Measurements from ENCODE around the gene AQP6. TPM values are rescaled to one million over a fixed set of nuclear protein-coding genes. Genes with fewer than 3 reads are reported as not detected.
A peak's percentile ranks its signal among the peaks of the same experiment; 100 is the strongest.

AQP6 gene
- total and polyA plus RNA-seq, 2 donors (not counting 1 experiment from before 2014, with no cell fraction given): 0.17 TPM; not detected in 1

GRCh38 chr12:49998453-49998852 is 25.7 kb downstream of the AQP6 start:
- no peak for DNase-seq (ENCODE audit: low read depth in 2 of 2)
- Histone ChIP-seq H3K4me1 (ENCODE audit: control insufficient read depth, extremely low read depth, insufficient read depth, low read length) (no peaks in the 10 kb centered on the region), H4K20me1 (ENCODE audit: control insufficient read depth, extremely low read depth, insufficient read depth, low read length) (no peaks in the 10 kb centered on the region), H3K27ac (ENCODE audit: insufficient read depth, low read length) (no peak overlapping the region), H2AFZ (ENCODE audit: low read length) (no peak overlapping the region), H3K9ac (ENCODE audit: insufficient read depth, low read length) (no peak overlapping the region), H3K4me3 (replicated peaks in 1 of 4; ENCODE audit: control extremely low read depth in 1 of 4, insufficient read depth in 1 of 4, low read depth in 3 of 4, low read length in 4 of 4) (no peak overlapping the region), H3K9me3 (ENCODE audit: control insufficient read depth, insufficient read depth, low read depth, low read length) (no peaks in the 10 kb centered on the region), H3K4me2 (ENCODE audit: extremely low read depth, insufficient read depth, low read length) (no peak overlapping the region), H3K27me3 (ENCODE audit: control insufficient read depth, insufficient read depth, low read length) (no peaks in the 10 kb centered on the region), H3K79me2 (ENCODE audit: control insufficient read depth, insufficient read depth, low read length) (no peaks in the 10 kb centered on the region), H3K36me3 (ENCODE audit: control insufficient read depth, insufficient read depth, low read length) (peaks cover 7% of the 10 kb centered on the region)
- no peak for TF ChIP-seq EZH2 (IDR thresholded peaks at IDR 0.05; ENCODE audit: low read length, missing control alignments)
- TF ChIP-seq CTCF (conservative IDR thresholded peaks at IDR 0.05 in 1 of 2, IDR thresholded peaks at IDR 0.05 in 1 of 2; ENCODE audit: low read depth in 1 of 2, low read length in 2 of 2): no peak

GRCh38 chr12:50003595-50003994 is 30.8 kb downstream of the AQP6 start:
- Histone ChIP-seq H3K9ac (ENCODE audit: insufficient read depth, low read length) (no peak overlapping the region), H3K36me3 (ENCODE audit: control insufficient read depth, insufficient read depth, low read length) (peaks cover 7% of the 10 kb centered on the region), H3K27ac (ENCODE audit: insufficient read depth, low read length) (no peak overlapping the region), H4K20me1 (ENCODE audit: control insufficient read depth, extremely low read depth, insufficient read depth, low read length) (no peaks in the 10 kb centered on the region), H3K4me3 (replicated peaks in 1 of 4; ENCODE audit: control extremely low read depth in 1 of 4, insufficient read depth in 1 of 4, low read depth in 3 of 4, low read length in 4 of 4) (no peak overlapping the region), H3K4me2 (ENCODE audit: extremely low read depth, insufficient read depth, low read length) (no peak overlapping the region), H3K79me2 (ENCODE audit: control insufficient read depth, insufficient read depth, low read length) (peaks cover 31% of the 10 kb centered on the region), H2AFZ (ENCODE audit: low read length) (no peak overlapping the region), H3K4me1 (ENCODE audit: control insufficient read depth, extremely low read depth, insufficient read depth, low read length) (peaks cover 3% of the 10 kb centered on the region), H3K27me3 (ENCODE audit: control insufficient read depth, insufficient read depth, low read length) (no peaks in the 10 kb centered on the region), H3K9me3 (ENCODE audit: control insufficient read depth, insufficient read depth, low read depth, low read length) (no peaks in the 10 kb centered on the region)
- TF ChIP-seq CTCF (conservative IDR thresholded peaks at IDR 0.05 in 1 of 2, IDR thresholded peaks at IDR 0.05 in 1 of 2; ENCODE audit: low read depth in 1 of 2, low read length in 2 of 2) (no peak), EZH2 (IDR thresholded peaks at IDR 0.05; ENCODE audit: low read length, missing control alignments) (no peak)
- DNase-seq (ENCODE audit: low read depth in 2 of 2): peak in 1 of 2 donors; percentile 51

GRCh38 chr12:50004696-50005095 is 31.9 kb downstream of the AQP6 start:
- Histone ChIP-seq H3K4me2 (ENCODE audit: extremely low read depth, insufficient read depth, low read length) (no peak overlapping the region), H3K79me2 (ENCODE audit: control insufficient read depth, insufficient read depth, low read length) (peaks cover 41% of the 10 kb centered on the region), H3K9ac (ENCODE audit: insufficient read depth, low read length) (no peak overlapping the region), H3K9me3 (ENCODE audit: control insufficient read depth, insufficient read depth, low read depth, low read length) (no peaks in the 10 kb centered on the region), H3K4me1 (ENCODE audit: control insufficient read depth, extremely low read depth, insufficient read depth, low read length) (peaks cover 3% of the 10 kb centered on the region), H3K27me3 (ENCODE audit: control insufficient read depth, insufficient read depth, low read length) (no peaks in the 10 kb centered on the region), H2AFZ (ENCODE audit: low read length) (no peak overlapping the region), H4K20me1 (ENCODE audit: control insufficient read depth, extremely low read depth, insufficient read depth, low read length) (no peaks in the 10 kb centered on the region), H3K4me3 (replicated peaks in 1 of 4; ENCODE audit: control extremely low read depth in 1 of 4, insufficient read depth in 1 of 4, low read depth in 3 of 4, low read length in 4 of 4) (no peak overlapping the region), H3K36me3 (ENCODE audit: control insufficient read depth, insufficient read depth, low read length) (peaks cover 3% of the 10 kb centered on the region), H3K27ac (ENCODE audit: insufficient read depth, low read length) (no peak overlapping the region)
- TF ChIP-seq EZH2 (IDR thresholded peaks at IDR 0.05; ENCODE audit: low read length, missing control alignments): no peak
- no peak for TF ChIP-seq CTCF (conservative IDR thresholded peaks at IDR 0.05 in 1 of 2, IDR thresholded peaks at IDR 0.05 in 1 of 2; ENCODE audit: low read depth in 1 of 2, low read length in 2 of 2)
- no peak for DNase-seq (ENCODE audit: low read depth in 2 of 2)

All from fibroblast of lung (primary cell).